ENCODE results near the gene ARL17B.
"Not testable (repeated sequence)": the region's sequence is repeated elsewhere in the genome, so short reads cannot be mapped to it uniquely, and the experiment has no call there.

The ARL17B gene

GRCh38 chr17:46361755-46362154 lies at the start of gene ARL17B:
Gene ARL17B, minus strand, starts transcription at chr17:46361766. Its CDS starts 3,369 bp downstream, at chr17:46358397.
- not testable (repeated sequence) for DNase-seq

GRCh38 chr17:46409864-46410263 lies 48.3 kb upstream of the ARL17B start:
- DNase-seq = not testable (repeated sequence)

GRCh38 chr17:46407155-46407554 lies 45.6 kb upstream of the ARL17B start:
- not testable (repeated sequence) for DNase-seq

GRCh38 chr17:46401033-46401787 lies 39.6 kb upstream of the ARL17B start:
- DNase-seq = not testable (repeated sequence)

GRCh38 chr17:46400543-46400942 lies 39.0 kb upstream of the ARL17B start:
- DNase-seq = not testable (repeated sequence)

GRCh38 chr17:46399993-46400392 lies 38.4 kb upstream of the ARL17B start:
- not testable (repeated sequence) for DNase-seq

- DNase-seq = not testable (repeated sequence)
Measured at GRCh38 chr17:46396292-46396691, 34.7 kb upstream of the ARL17B start.

- DNase-seq = not testable (repeated sequence)
Measured at GRCh38 chr17:46393702-46394101, 32.1 kb upstream of the ARL17B start.

GRCh38 chr17:46385491-46385890 lies 23.9 kb upstream of the ARL17B start:
- DNase-seq = not testable (repeated sequence)

GRCh38 chr17:46383118-46383517 lies 21.6 kb upstream of the ARL17B start:
- not testable (repeated sequence) for DNase-seq

- not testable (repeated sequence) for DNase-seq
Measured at GRCh38 chr17:46373418-46373817, 11.9 kb upstream of the ARL17B start.

GRCh38 chr17:46372236-46373229 lies 11.0 kb upstream of the ARL17B start:
- DNase-seq = not testable (repeated sequence)

GRCh38 chr17:46367520-46367919 lies 6.0 kb upstream of the ARL17B start:
- DNase-seq = not testable (repeated sequence)

GRCh38 chr17:46361145-46361735 lies 326 bp downstream of the ARL17B start:
- not testable (repeated sequence) for DNase-seq

- not testable (repeated sequence) for DNase-seq
Measured at GRCh38 chr17:46353856-46354255, 7.7 kb downstream of the ARL17B start.

- not testable (repeated sequence) for DNase-seq
Measured at GRCh38 chr17:46349060-46349459, 12.5 kb downstream of the ARL17B start.

- not testable (repeated sequence) for DNase-seq
Measured at GRCh38 chr17:46348345-46348744, 13.2 kb downstream of the ARL17B start.

GRCh38 chr17:46342131-46342530 lies 19.4 kb downstream of the ARL17B start:
- not testable (repeated sequence) for DNase-seq

GRCh38 chr17:46341220-46341619 lies 20.3 kb downstream of the ARL17B start:
- DNase-seq = not testable (repeated sequence)

GRCh38 chr17:46294831-46295230 lies 66.7 kb downstream of the ARL17B start, which contains the start of gene LRRC37A:
Gene LRRC37A, plus strand, starts transcription at chr17:46295131. Its CDS starts 3 bp downstream, at chr17:46295134.
- not testable (repeated sequence) for DNase-seq

GRCh38 chr17:46291618-46292017 lies 69.9 kb downstream of the ARL17B start:
- not testable (repeated sequence) for DNase-seq

GRCh38 chr17:46290906-46291546 lies 70.5 kb downstream of the ARL17B start:
- peak; percentile 66 for DNase-seq
